Upper lobe of right lung (tissue), 1 donor: ENCODE results near the gene KRTAP22-1. TPM values are rescaled to one million over a fixed set of nuclear protein-coding genes. Genes with fewer than 3 reads are reported as not detected.

ENCODE experiments used
- ATAC-seq: fragments of 200-7000 bp; cut with Tn5 transposase; one replicate; pipeline ENCODE4 v1.9.1; 2020; ENCODE audit warnings: mild to moderate bottlenecking, moderate library complexity
- DNase-seq: peaks from one replicate; pipeline ENCODE4 v3.0.0-alpha.2; 2020
- H3K27ac ChIP-seq: fragments of 200-600 bp; one replicate; pipeline ENCODE4 v1.8.0; 2022
- H3K27me3 ChIP-seq: fragments of 200-600 bp; one replicate; pipeline ENCODE4 v1.8.0; 2022; ENCODE audit warnings: mild to moderate bottlenecking
- H3K36me3 ChIP-seq: fragments of 200-600 bp; one replicate; pipeline ENCODE4 v1.8.0; 2022
- H3K4me1 ChIP-seq: fragments of 200-600 bp; one replicate; pipeline ENCODE4 v1.8.0; 2022
- H3K4me3 ChIP-seq: fragments of 200-600 bp; one replicate; pipeline ENCODE4 v1.8.0; 2022; ENCODE audit warnings: mild to moderate bottlenecking
- H3K9me3 ChIP-seq: fragments of 200-600 bp; one replicate; pipeline ENCODE4 v1.8.0; 2022
- intact Hi-C: fragments of 100-400 bp; cut with DNase I; formaldehyde crosslinking; loops from one replicate; pipeline ENCODE4 v1.11.0; 2022
- total RNA-seq: library from RNA; stranded (reverse); fragmentation: NEBNext Ultra II Directional; extraction: Animal tissue kit (Norgen Biotek cat#: 25700); gene quantifications from one replicate; pipeline ENCODE4 v1.2.1, GENCODE V29; 2021
- TF ChIP-seq, protein P1 (sequence below): fragments of 200-600 bp; IDR thresholded peaks from one replicate; pipeline ENCODE4 v1.8.0; 2022; ENCODE audit warnings: antibody characterized with exemption
- donor health status: DM: no; HTN: yes; CAD: no; lungs with severe emphysema.

The KRTAP22-1 gene
- total RNA-seq, 1 donor from 2014 or later: not detected

DNA sequence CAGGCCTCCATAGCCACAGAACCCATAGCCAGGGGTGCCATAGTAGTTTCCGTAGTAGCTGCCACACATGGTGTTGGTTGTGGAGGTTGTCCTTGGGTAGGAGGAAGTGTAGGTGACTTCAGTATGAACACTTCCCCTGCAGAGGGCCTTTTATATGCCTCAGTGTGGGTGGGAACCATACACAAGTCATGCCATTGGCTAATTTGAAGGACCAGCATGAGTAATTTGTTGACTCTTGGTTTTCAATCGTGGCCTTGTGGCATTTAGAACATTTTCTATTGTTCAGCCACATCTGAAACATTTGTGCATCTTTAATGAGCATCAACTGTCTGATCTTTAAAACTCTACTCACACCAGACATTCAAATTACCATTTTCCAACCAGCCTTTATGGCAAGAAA, 12.9 kb downstream of the KRTAP22-1 start, which contains the start of gene KRTAP6-1:
TSS of gene KRTAP6-1 (minus strand) at position 95 of the 400 bp plus-strand sequence. CDS start at position 69, 26 bp downstream.
- no peak for ATAC-seq
- TF ChIP-seq, protein P1, sequence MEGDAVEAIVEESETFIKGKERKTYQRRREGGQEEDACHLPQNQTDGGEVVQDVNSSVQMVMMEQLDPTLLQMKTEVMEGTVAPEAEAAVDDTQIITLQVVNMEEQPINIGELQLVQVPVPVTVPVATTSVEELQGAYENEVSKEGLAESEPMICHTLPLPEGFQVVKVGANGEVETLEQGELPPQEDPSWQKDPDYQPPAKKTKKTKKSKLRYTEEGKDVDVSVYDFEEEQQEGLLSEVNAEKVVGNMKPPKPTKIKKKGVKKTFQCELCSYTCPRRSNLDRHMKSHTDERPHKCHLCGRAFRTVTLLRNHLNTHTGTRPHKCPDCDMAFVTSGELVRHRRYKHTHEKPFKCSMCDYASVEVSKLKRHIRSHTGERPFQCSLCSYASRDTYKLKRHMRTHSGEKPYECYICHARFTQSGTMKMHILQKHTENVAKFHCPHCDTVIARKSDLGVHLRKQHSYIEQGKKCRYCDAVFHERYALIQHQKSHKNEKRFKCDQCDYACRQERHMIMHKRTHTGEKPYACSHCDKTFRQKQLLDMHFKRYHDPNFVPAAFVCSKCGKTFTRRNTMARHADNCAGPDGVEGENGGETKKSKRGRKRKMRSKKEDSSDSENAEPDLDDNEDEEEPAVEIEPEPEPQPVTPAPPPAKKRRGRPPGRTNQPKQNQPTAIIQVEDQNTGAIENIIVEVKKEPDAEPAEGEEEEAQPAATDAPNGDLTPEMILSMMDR: no peak
- DNase-seq: no peak
- no peaks in the 10 kb centered on the region for H3K4me1 ChIP-seq
- H3K36me3 ChIP-seq: no peaks in the 10 kb centered on the region
- H3K27ac ChIP-seq: no peak within 1 kb of the TSS
- H3K4me3 ChIP-seq: no peak within 1 kb of the TSS
- intact Hi-C loops: no loop called here
- no peaks in the 10 kb centered on the region for H3K27me3 ChIP-seq
- H3K9me3 ChIP-seq: no peaks in the 10 kb centered on the region

DNA sequence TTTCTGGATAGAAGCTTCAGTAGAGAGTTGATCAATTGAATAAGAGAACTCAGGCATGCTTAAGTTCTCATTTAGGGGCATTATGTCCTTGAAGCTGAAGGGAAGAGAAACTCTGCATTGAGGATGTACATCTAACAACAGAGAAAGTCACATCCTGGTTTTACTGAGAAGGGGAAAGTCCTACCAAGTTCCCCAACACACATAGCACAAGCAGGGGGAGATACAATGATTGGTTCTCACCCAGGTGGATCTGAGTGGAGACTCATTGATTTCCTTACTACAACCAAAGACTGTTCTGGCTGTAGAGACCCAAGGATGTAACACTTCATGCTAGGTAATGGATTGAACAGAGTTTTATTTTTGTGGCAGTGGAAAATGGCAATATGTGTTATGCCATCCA, 14.3 kb downstream of the KRTAP22-1 start:
- Histone ChIP-seq H3K27me3 (no peaks in the 10 kb centered on the region), H3K9me3 (no peaks in the 10 kb centered on the region), H3K27ac (no peak overlapping the region), H3K36me3 (no peaks in the 10 kb centered on the region), H3K4me1 (no peaks in the 10 kb centered on the region), H3K4me3 (no peak overlapping the region)
- ATAC-seq: no peak
- TF ChIP-seq, protein P1: no peak
- no peak for DNase-seq
- intact Hi-C loops: no loop called here

GRCh38 chr21:30616125-30616524, 15.2 kb downstream of the KRTAP22-1 start, which contains the start of gene KRTAP20-1:
Gene KRTAP20-1, plus strand, starts transcription at chr21:30616425. Its CDS starts 30 bp downstream, at chr21:30616455.
- DNase-seq (no peak), ATAC-seq (no peak)
- Histone ChIP-seq H3K36me3 (no peaks in the 10 kb centered on the region), H3K4me1 (no peaks in the 10 kb centered on the region), H3K4me3 (no peak within 1 kb of the TSS), H3K9me3 (no peaks in the 10 kb centered on the region), H3K27ac (no peak within 1 kb of the TSS), H3K27me3 (no peaks in the 10 kb centered on the region)
- intact Hi-C loops: no loop called here
- TF ChIP-seq, protein P1: no peak

- Histone ChIP-seq H3K4me3 (no peak overlapping the region), H3K36me3 (no peaks in the 10 kb centered on the region), H3K27me3 (no peaks in the 10 kb centered on the region), H3K27ac (no peak overlapping the region), H3K4me1 (no peaks in the 10 kb centered on the region), H3K9me3 (no peaks in the 10 kb centered on the region)
- DNase-seq: no peak
- ATAC-seq: no peak
- TF ChIP-seq, protein P1: no peak
- intact Hi-C loops: no loop called here
Measured at GRCh38 chr21:30620080-30620479, 19.2 kb downstream of the KRTAP22-1 start.

DNA sequence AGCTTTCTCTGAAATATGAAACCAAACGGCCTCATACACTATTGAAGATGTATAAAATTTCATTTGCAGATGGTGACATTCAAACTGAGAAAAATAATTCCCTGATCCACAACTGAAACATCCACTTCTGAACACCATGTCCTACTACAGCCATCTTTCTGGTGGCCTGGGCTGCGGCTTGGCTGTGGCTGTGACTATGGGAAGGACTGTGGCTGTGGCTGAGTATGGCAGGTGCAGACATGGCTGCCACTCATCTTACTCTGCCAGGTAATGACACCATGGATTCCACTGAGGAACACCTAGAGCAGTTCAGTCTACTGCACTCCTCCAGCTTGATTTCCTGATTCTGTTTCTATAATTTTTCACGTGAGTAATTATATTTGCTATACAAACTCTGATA, 19.6 kb downstream of the KRTAP22-1 start, which contains the start of gene KRTAP20-4:
TSS of gene KRTAP20-4 (plus strand) at position 106 of the 400 bp plus-strand sequence.
- ATAC-seq (no peak), DNase-seq (no peak)
- TF ChIP-seq, protein P1: no peak
- Histone ChIP-seq H3K36me3 (no peaks in the 10 kb centered on the region), H3K4me1 (no peaks in the 10 kb centered on the region), H3K9me3 (no peaks in the 10 kb centered on the region), H3K27ac (no peak within 1 kb of the TSS), H3K4me3 (no peak within 1 kb of the TSS), H3K27me3 (no peaks in the 10 kb centered on the region)
- intact Hi-C loops: no loop called here

DNA sequence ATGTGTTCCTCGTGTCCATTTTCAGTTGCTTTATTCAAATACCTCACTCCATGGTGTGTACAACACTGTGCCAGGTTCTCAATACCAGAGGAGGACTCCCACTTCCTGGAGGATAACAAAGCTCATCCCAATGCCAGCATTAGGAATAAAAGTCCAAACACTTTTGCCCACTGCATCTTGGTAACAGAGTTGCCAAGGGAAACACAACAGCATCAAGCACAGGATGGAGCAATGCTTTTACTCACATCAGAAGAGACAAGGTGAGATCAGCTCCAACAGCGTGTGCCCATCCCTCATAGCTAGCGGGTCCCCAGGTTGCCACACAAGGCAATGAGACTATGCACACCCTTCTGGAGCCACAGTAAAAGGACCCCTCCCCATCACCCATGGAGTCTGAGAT, 22.5 kb downstream of the KRTAP22-1 start:
- Histone ChIP-seq H3K36me3 (no peaks in the 10 kb centered on the region), H3K4me3 (no peak overlapping the region), H3K9me3 (no peaks in the 10 kb centered on the region), H3K4me1 (no peaks in the 10 kb centered on the region), H3K27me3 (no peaks in the 10 kb centered on the region), H3K27ac (no peak overlapping the region)
- ATAC-seq (no peak), DNase-seq (no peak)
- intact Hi-C loops: no loop called here
- TF ChIP-seq, protein P1: no peak
